ENCODE data around the gene SPATA6L. TPM values are rescaled to one million over a fixed set of nuclear protein-coding genes. Genes with fewer than 3 reads are reported as not detected.
A peak's percentile ranks its signal among the peaks of the same experiment; 100 is the strongest.

Gene SPATA6L
- total and polyA plus RNA-seq, 2 of the 13 experiments (the other 11 are each of a cell fraction or from before 2014, with no cell fraction given): 1.1 to 1.9 TPM

- TF ChIP-seq ZNF142 (CRISPR knock-in tag; IDR thresholded peaks at IDR 0.05): peak; percentile 99
- 0 out of 2 replicates have a peak, but pooled peaks have one; percentile 26 for TF ChIP-seq KDM6A (CRISPR knock-in tag; IDR thresholded peaks at IDR 0.05; ENCODE audit: low read depth)
- no peak; the same call in 1 of the 2 replicates for TF ChIP-seq ZNF747 (CRISPR knock-in tag; IDR thresholded peaks at IDR 0.05; ENCODE audit: borderline replicate concordance)
- no peak for TF ChIP-seq PBX3 (CRISPR knock-in tag; IDR thresholded peaks at IDR 0.05; ENCODE audit: borderline replicate concordance)
- no peak; the same call in 1 of the 2 replicates for TF ChIP-seq ZNF225 (CRISPR knock-in tag; IDR thresholded peaks at IDR 0.05)
- TF ChIP-seq JDP2 (CRISPR knock-in tag; IDR thresholded peaks at IDR 0.05; ENCODE audit: borderline replicate concordance): no peak
- TF ChIP-seq ZFYVE20 (CRISPR knock-in tag; IDR thresholded peaks at IDR 0.05; ENCODE audit: borderline replicate concordance, low read depth): no peak
- TF ChIP-seq ZNF318 (CRISPR knock-in tag; IDR thresholded peaks at IDR 0.05): no peak
- TF ChIP-seq CEBPB (IDR thresholded peaks at IDR 0.05; ENCODE audit: borderline replicate concordance, low read depth, low read length): peak; percentile 9; the same call in 1 of the 2 replicates
- peak; percentile 91; the same call in 1 of the 2 replicates for TF ChIP-seq ZNF569 (CRISPR knock-in tag; IDR thresholded peaks at IDR 0.05; ENCODE audit: borderline replicate concordance)
- no peak for TF ChIP-seq HCFC1 (IDR thresholded peaks at IDR 0.05; ENCODE audit: low read depth, low read length)
- no peak; the same call in 1 of the 2 replicates for TF ChIP-seq ZNF44 (CRISPR knock-in tag; IDR thresholded peaks at IDR 0.05)
These were observed 13.2 kb upstream of the SPATA6L start, which contains the start of gene CDC37L1 (continued) for GRCh38 chr9:4679268-4680172.

Measured in HepG2 (cell line).